ENCODE data around the gene MYOZ2.

Gene MYOZ2

GRCh38 chr4:119113033-119113655 is 22.5 kb upstream of the MYOZ2 start:
- no peak for TF ChIP-seq CTCF (conservative IDR thresholded peaks at IDR 0.05)
- no peak overlapping the region for H3K27ac ChIP-seq

GRCh38 chr4:119116021-119116420 is 19.6 kb upstream of the MYOZ2 start:
- H3K27ac ChIP-seq: no peak overlapping the region
- no peak for TF ChIP-seq CTCF (conservative IDR thresholded peaks at IDR 0.05)

GRCh38 chr4:119116925-119117900 is 18.4 kb upstream of the MYOZ2 start:
- H3K27ac ChIP-seq: no peak overlapping the region
- TF ChIP-seq CTCF (conservative IDR thresholded peaks at IDR 0.05): no peak

GRCh38 chr4:119118397-119118796 is 17.2 kb upstream of the MYOZ2 start:
- no peak overlapping the region for H3K27ac ChIP-seq

GRCh38 chr4:119124352-119124751 is 11.3 kb upstream of the MYOZ2 start:
- no peak for TF ChIP-seq CTCF (conservative IDR thresholded peaks at IDR 0.05)
- H3K27ac ChIP-seq: no peak overlapping the region

More at GRCh38 chr4:119118397-119118796, 17.2 kb upstream of the MYOZ2 start:
- no peak for TF ChIP-seq CTCF (conservative IDR thresholded peaks at IDR 0.05)

- no peak for TF ChIP-seq CTCF (conservative IDR thresholded peaks at IDR 0.05)
- no peak overlapping the region for H3K27ac ChIP-seq
Measured at GRCh38 chr4:119125931-119126330, 9.7 kb upstream of the MYOZ2 start.

GRCh38 chr4:119128148-119128547 is 7.5 kb upstream of the MYOZ2 start:
- H3K27ac ChIP-seq: no peak overlapping the region
- no peak for TF ChIP-seq CTCF (conservative IDR thresholded peaks at IDR 0.05)

Measured in VCaP (cell line).